Measurements from ENCODE around the gene TRMT2A.
A peak's percentile ranks its signal among the peaks of the same experiment; 100 is the strongest.

The TRMT2A gene

GRCh38 chr22:20133930-20134549 is 17.0 kb upstream of the TRMT2A start:
- DNase-seq: no peak

- no peak for DNase-seq
Measured at GRCh38 chr22:20132686-20133246, 15.7 kb upstream of the TRMT2A start.

GRCh38 chr22:20131859-20132685 is 15.0 kb upstream of the TRMT2A start:
- DNase-seq: peak; percentile 60

- peak; percentile 64 for DNase-seq
Measured at GRCh38 chr22:20131597-20131858, 14.5 kb upstream of the TRMT2A start, which contains the start of gene ZDHHC8. TSS of gene ZDHHC8 (plus strand) at chr22:20131804. CDS start at chr22:20131948, 144 bp downstream.

- DNase-seq: peak; percentile 90
Measured at GRCh38 chr22:20130731-20131596, 13.9 kb upstream of the TRMT2A start.

GRCh38 chr22:20130319-20130718 is 13.3 kb upstream of the TRMT2A start:
- no peak for DNase-seq

- no peak for DNase-seq
Measured at GRCh38 chr22:20129747-20130014, 12.7 kb upstream of the TRMT2A start.

- no peak for DNase-seq
Measured at GRCh38 chr22:20128902-20129746, 12.1 kb upstream of the TRMT2A start.

- no peak for DNase-seq
Measured at GRCh38 chr22:20128619-20128901, 11.5 kb upstream of the TRMT2A start.

GRCh38 chr22:20127869-20128618 is 11.0 kb upstream of the TRMT2A start:
- no peak for DNase-seq

GRCh38 chr22:20127318-20127868 is 10.4 kb upstream of the TRMT2A start:
- DNase-seq: no peak

GRCh38 chr22:20126284-20127029 is 9.4 kb upstream of the TRMT2A start:
- no peak for DNase-seq

- DNase-seq: no peak
Measured at GRCh38 chr22:20125201-20126174, 8.5 kb upstream of the TRMT2A start.

GRCh38 chr22:20124083-20124787 is 7.2 kb upstream of the TRMT2A start:
- no peak for DNase-seq

GRCh38 chr22:20123366-20124082 is 6.5 kb upstream of the TRMT2A start:
- DNase-seq: no peak

GRCh38 chr22:20121856-20122415 is 4.9 kb upstream of the TRMT2A start:
- DNase-seq: no peak

GRCh38 chr22:20118300-20119020 is 1.4 kb upstream of the TRMT2A start:
- no peak for DNase-seq

All from femur (tissue), 1 donor.